Loucy (cell line): ENCODE measurements around the gene CEP83.

Experiments
- H2AFZ ChIP-seq: fragments of 200-600 bp; sonication (generic); 2 replicates; pipeline ENCODE4 v1.6.0; 2016; ENCODE audit warnings: antibody characterized with exemption, mild to moderate bottlenecking, low read length, moderate library complexity
- H3F3A ChIP-seq: fragments of 200-600 bp; 2 replicates; pipeline ENCODE4 v1.6.0; 2016; ENCODE audit warnings: antibody characterized with exemption, low read depth, mild to moderate bottlenecking
- H3K27me3 ChIP-seq: fragments of 200-600 bp; sonication (generic); 2 replicates; pipeline ENCODE4 v1.6.1; 2014; ENCODE audit warnings: low read length, mild to moderate bottlenecking; ENCODE audit not compliant: insufficient read depth, poor library complexity, severe bottlenecking
- H3K36me3 ChIP-seq: fragments of 200-600 bp; sonication (generic); 2 replicates; pipeline ENCODE4 v1.6.1; 2016; ENCODE audit warnings: low read length; ENCODE audit not compliant: insufficient read depth
- H3K4me1 ChIP-seq: fragments of 200-600 bp; sonication (generic); 2 replicates; pipeline ENCODE4 v1.5.1; 2014; ENCODE audit warnings: low read length, mild to moderate bottlenecking; ENCODE audit not compliant: insufficient read depth, poor library complexity, severe bottlenecking
- H3K4me2 ChIP-seq: fragments of 200-600 bp; sonication (generic); 2 replicates; pipeline ENCODE4 v1.6.0; 2014; ENCODE audit warnings: antibody characterized with exemption, low read length, low read depth, mild to moderate bottlenecking; ENCODE audit not compliant: poor library complexity, severe bottlenecking
- H3K4me3 ChIP-seq: fragments of 200-600 bp; sonication (generic); 2 replicates; pipeline ENCODE4 v1.5.1; 2014; ENCODE audit warnings: low read length, mild to moderate bottlenecking, mixed read lengths; ENCODE audit not compliant: poor library complexity, severe bottlenecking
- H3K79me2 ChIP-seq: fragments of 200-600 bp; sonication (generic); 2 replicates; pipeline ENCODE4 v1.6.1; 2014; ENCODE audit warnings: low read length; ENCODE audit not compliant: insufficient read depth
- H3K9ac ChIP-seq: fragments of 200-600 bp; sonication (generic); 2 replicates; pipeline ENCODE4 v1.6.0; 2014; ENCODE audit warnings: mild to moderate bottlenecking, low read depth, low read length, moderate library complexity; ENCODE audit not compliant: poor library complexity, severe bottlenecking
- H3K9me2 ChIP-seq: fragments of 200-600 bp; sonication (generic); replicated peaks from 2 replicates; pipeline ENCODE4 v1.6.1; 2016; ENCODE audit warnings: low read depth, low read length, mixed read lengths
- H3K9me3 ChIP-seq: fragments of 200-600 bp; sonication (generic); 2 replicates; pipeline ENCODE4 v1.6.1; 2014; ENCODE audit warnings: mild to moderate bottlenecking, antibody characterized with exemption, low read length, low read depth; ENCODE audit not compliant: insufficient read depth
- H4K20me1 ChIP-seq: fragments of 200-600 bp; sonication (generic); 2 replicates; pipeline ENCODE4 v1.6.0; 2014; ENCODE audit warnings: antibody characterized with exemption, low read length, mild to moderate bottlenecking; ENCODE audit not compliant: insufficient read depth, poor library complexity, severe bottlenecking
- EZH2phosphoT487 ChIP-seq: fragments of 200-600 bp; IDR thresholded peaks from 2 replicates; pipeline ENCODE4 v1.6.1; 2018; ENCODE audit warnings: antibody characterized with exemption, mild to moderate bottlenecking, moderate library complexity, borderline replicate concordance
- TF ChIP-seq, protein P1 (sequence below): fragments of 200-600 bp; sonication (generic); conservative IDR thresholded peaks from 2 replicates; pipeline ENCODE4 v1.5.1; 2014; ENCODE audit warnings: mild to moderate bottlenecking, antibody characterized with exemption, low read length

The CEP83 gene

DNA sequence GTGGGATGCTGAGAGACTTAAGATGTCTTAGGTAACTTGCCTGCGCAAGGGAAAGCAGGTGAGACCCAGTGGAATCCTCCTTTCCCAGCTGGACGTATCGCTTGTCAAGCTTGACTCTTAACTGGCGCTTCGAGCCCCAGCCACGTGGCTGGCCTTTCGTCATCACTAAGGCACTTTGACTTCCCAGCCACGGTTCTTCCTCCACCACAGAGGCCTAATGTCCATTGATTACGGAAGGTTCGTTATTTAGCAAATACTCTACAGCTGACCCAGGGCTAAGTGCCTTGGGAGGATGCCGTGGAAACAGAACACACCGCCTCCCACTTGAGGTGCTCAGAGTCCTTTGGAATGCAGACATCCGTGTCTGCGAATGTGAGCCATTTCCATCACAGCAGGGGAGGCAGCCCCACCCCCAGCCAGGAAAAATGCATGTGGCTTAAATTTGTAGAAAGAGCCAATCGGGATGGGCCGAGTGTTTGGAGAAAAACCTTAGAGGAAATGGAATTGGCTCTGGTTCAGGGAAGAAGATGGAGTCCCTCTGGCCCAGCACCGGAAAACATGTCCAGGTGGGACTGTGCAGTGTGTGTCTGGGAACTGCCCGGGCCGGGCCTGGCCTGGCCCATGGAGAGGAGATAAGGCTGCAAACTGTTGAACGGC is 195.6 kb downstream of the CEP83 start:
- Histone ChIP-seq H4K20me1 (no peaks in the 10 kb centered on the region), H3K27me3 (no peaks in the 10 kb centered on the region), H3F3A (no peaks in the 10 kb centered on the region), H3K9me3 (no peaks in the 10 kb centered on the region), H3K79me2 (no peaks in the 10 kb centered on the region), H3K9me2 (no peaks in the 10 kb centered on the region), H3K4me1 (peaks cover 32% of the 10 kb centered on the region), H3K36me3 (peaks cover 7% of the 10 kb centered on the region; the same call in 1 of the 2 replicates), H2AFZ (no peak overlapping the region), H3K4me3 (peak overlapping the region; percentile 89), H3K9ac (peak overlapping the region; percentile 77), H3K4me2 (peak overlapping the region; percentile 83)
- TF ChIP-seq EZH2phosphoT487: no peak
- TF ChIP-seq, protein P1, sequence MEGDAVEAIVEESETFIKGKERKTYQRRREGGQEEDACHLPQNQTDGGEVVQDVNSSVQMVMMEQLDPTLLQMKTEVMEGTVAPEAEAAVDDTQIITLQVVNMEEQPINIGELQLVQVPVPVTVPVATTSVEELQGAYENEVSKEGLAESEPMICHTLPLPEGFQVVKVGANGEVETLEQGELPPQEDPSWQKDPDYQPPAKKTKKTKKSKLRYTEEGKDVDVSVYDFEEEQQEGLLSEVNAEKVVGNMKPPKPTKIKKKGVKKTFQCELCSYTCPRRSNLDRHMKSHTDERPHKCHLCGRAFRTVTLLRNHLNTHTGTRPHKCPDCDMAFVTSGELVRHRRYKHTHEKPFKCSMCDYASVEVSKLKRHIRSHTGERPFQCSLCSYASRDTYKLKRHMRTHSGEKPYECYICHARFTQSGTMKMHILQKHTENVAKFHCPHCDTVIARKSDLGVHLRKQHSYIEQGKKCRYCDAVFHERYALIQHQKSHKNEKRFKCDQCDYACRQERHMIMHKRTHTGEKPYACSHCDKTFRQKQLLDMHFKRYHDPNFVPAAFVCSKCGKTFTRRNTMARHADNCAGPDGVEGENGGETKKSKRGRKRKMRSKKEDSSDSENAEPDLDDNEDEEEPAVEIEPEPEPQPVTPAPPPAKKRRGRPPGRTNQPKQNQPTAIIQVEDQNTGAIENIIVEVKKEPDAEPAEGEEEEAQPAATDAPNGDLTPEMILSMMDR: no peak

DNA sequence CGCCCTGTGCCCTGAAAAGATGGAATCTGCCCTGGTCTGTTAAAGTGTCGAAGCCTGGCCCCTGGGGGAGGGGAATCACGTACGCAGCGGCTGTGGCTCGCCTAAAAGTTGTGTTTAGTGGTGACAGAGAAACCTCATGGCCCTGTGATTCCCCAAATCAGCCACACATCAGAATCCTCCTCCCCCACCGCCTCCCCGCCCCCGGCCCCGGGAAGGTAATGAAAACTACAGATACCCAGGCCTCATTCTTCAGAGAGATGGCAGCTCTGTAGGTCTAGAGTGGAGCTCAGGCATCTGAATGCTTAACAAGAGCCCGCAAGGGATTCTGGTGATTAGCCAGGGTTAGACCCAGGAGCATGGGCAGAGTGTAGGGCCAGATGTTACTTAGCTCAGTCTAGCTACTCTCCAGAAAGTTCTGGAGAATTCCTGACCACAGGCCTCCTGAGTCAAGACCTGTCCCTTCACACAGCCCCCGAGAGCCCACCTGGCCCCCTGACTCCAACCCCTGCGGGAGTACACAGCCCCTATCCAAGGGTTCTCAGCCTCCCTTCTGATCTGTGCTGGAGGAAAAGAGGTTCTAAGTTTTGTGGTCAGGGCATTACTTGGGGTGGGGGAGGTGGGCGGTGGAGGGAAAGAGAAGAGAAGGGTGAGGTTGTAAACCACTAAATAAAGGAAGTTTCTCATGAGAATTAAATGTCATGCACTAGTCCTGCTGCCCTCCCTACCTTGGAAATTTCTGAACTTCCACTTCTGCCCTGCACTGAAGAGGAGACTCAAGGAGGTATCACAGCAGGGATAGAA is 196.5 kb downstream of the CEP83 start:
- no peaks in the 10 kb centered on the region for H3K9me3 ChIP-seq
- H3K4me3 ChIP-seq: peak overlapping the region; percentile 89
- peak overlapping the region; percentile 83 for H3K4me2 ChIP-seq
- H3F3A ChIP-seq: no peaks in the 10 kb centered on the region
- peaks cover 7% of the 10 kb centered on the region; the same call in 1 of the 2 replicates for H3K36me3 ChIP-seq
- H3K9ac ChIP-seq: peak overlapping the region; percentile 77
- H2AFZ ChIP-seq: peak overlapping the region; percentile 74
- no peaks in the 10 kb centered on the region for H3K9me2 ChIP-seq
- no peaks in the 10 kb centered on the region for H4K20me1 ChIP-seq
- peaks cover 32% of the 10 kb centered on the region for H3K4me1 ChIP-seq
- TF ChIP-seq EZH2phosphoT487: no peak
- TF ChIP-seq, protein P1: no peak
- no peaks in the 10 kb centered on the region for H3K27me3 ChIP-seq
- H3K79me2 ChIP-seq: no peaks in the 10 kb centered on the region

DNA sequence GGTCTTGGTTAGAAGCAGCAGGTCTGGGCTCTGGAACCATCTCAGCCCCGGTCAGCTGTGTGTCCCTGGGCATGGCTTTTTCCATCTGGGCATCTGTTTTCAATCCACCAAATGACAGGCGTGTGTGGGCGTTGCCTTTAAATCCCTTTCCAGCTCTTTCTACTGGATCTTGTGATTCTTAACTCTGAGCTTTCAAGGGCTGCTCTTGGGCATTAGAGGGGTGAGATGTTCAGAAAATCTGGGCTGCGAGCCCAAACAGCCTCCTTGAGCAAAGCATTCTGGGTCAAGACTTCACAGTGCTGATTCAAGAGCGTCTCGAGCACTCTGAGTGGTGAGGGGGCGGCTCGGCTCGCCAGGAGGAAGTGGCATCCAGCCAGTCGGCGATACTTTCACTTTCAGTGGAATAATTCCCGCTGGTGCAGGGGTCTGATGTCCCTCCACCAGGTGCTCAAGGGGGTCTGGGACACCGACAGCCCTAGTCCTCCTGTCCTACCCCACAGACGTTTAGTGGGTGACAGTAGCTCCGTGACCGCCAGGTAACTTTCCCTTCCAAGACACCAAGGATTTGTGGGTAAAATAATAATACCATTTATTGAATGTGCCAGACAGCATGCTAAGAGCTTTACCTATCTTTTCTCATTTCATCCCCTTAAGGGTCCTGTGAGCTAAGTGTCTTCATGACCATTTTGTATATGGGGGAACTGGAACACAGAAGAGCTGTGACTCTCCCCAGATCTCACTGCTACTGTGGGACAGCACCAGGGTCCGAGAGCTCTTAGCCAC is 197.2 kb downstream of the CEP83 start:
- TF ChIP-seq, protein P1: no peak
- TF ChIP-seq EZH2phosphoT487: no peak
- H3F3A ChIP-seq: no peaks in the 10 kb centered on the region
- H3K4me2 ChIP-seq: peak overlapping the region; percentile 83
- H3K9me3 ChIP-seq: no peaks in the 10 kb centered on the region
- peaks cover 7% of the 10 kb centered on the region; the same call in 1 of the 2 replicates for H3K36me3 ChIP-seq
- H2AFZ ChIP-seq: peak overlapping the region; percentile 74
- no peaks in the 10 kb centered on the region for H3K9me2 ChIP-seq
- peak overlapping the region; percentile 89 for H3K4me3 ChIP-seq
- H4K20me1 ChIP-seq: no peaks in the 10 kb centered on the region
- H3K27me3 ChIP-seq: no peaks in the 10 kb centered on the region
- peak overlapping the region; percentile 77 for H3K9ac ChIP-seq
- H3K79me2 ChIP-seq: no peaks in the 10 kb centered on the region
- H3K4me1 ChIP-seq: peaks cover 26% of the 10 kb centered on the region
